CD1c-positive myeloid dendritic cell (primary cell): ENCODE results near the gene VPS11.

Source experiments
- DNase-seq: peaks from one replicate; pipeline ENCODE4 v3.0.0-alpha.2; 2016; ENCODE audit errors: extremely low spot score

Gene VPS11

DNA sequence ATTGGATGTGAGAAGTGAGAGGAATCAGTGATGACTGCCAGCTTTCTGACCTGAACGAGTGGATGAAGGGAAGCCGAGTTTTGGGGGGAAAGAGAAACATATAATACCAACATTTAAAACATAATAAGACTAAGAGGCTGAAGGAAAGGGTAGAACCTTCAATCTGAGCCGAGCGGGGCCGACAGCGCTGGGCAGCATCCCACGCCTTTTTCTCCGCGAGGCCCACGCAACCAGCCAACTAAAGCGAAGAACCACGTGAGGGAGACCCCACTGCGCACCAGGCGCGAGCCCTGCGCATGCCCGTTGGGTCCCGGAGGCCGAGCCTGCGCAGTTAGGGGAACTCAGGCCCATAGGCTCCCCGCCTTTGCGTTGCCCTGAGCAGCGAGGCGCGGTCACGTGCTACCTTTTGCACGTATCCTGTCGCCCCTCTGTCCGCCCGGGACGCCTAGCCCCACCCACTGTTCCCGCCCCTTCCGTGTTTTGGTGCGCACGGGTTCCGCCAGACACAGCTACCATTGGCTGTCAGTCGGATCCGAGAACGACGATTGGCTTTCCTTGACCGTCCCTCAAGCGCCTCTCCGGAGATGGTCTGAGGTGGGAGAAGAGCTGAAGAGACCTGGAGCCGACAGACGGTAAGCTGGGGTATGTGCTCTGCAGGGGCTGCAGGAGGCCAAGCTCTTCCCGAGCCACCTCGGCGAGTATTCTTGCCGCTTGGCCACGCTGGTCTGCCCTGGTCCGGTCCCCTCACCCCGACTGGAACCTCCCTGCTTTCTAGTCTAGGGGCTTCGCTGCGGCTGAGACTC, 53.6 kb downstream of the VPS11 start, which contains the start of gene HINFP:
Gene HINFP, plus strand, starts transcription at position 573 of the 803 bp plus-strand sequence. CDS start 5,365 bp downstream, outside the sequence.
- DNase-seq, result peak; percentile 99

DNA sequence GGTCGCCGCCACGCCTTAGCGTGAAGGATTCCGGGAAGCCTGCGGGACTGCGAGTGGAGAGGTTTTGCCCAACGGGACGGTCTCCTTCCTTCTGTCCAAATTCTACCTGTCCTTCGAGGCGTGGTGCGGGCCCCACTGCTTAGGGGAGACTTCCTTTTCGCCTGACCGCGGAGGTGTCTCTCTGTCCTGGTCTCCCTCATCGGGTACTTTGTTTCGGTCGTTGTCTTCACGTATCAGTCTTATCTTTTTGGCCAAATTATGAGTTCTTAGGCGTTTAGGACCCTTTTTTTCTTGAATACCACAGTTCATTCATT, 54.1 kb downstream of the VPS11 start:
- DNase-seq, result no peak

DNA sequence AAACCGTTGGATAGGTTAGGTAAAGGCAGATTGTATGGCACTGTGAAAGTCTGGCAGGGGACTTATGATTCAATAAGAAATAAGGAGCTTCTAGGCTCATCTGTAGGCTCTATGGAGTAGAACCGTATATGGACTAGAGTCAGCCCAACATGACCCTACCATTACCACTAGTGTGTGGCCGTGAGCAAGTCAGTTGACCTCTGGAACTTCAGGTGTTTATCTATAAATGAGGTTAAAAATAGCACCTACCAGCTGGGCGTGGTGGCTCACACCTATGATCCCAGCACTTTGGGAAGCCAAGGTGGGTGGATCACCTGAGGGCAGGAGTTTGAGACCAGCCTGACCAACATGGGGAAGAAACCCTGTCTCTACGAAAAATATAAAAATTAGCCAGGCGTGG, 58.2 kb downstream of the VPS11 start:
- no peak for DNase-seq

- DNase-seq, result no peak
Measured at GRCh38 chr11:119126675-119127268, 59.2 kb downstream of the VPS11 start.

- DNase-seq, result no peak
Measured at GRCh38 chr11:119130662-119131061, 63.0 kb downstream of the VPS11 start.
